ENCODE measurements around the gene MPDU1. TPM values are rescaled to one million over a fixed set of nuclear protein-coding genes. Genes with fewer than 3 reads are reported as not detected.

The MPDU1 gene
- total and polyA plus RNA-seq, 2 of the 13 experiments (the other 11 are each of a cell fraction or from before 2014, with no cell fraction given): 112 to 167 TPM

DNA sequence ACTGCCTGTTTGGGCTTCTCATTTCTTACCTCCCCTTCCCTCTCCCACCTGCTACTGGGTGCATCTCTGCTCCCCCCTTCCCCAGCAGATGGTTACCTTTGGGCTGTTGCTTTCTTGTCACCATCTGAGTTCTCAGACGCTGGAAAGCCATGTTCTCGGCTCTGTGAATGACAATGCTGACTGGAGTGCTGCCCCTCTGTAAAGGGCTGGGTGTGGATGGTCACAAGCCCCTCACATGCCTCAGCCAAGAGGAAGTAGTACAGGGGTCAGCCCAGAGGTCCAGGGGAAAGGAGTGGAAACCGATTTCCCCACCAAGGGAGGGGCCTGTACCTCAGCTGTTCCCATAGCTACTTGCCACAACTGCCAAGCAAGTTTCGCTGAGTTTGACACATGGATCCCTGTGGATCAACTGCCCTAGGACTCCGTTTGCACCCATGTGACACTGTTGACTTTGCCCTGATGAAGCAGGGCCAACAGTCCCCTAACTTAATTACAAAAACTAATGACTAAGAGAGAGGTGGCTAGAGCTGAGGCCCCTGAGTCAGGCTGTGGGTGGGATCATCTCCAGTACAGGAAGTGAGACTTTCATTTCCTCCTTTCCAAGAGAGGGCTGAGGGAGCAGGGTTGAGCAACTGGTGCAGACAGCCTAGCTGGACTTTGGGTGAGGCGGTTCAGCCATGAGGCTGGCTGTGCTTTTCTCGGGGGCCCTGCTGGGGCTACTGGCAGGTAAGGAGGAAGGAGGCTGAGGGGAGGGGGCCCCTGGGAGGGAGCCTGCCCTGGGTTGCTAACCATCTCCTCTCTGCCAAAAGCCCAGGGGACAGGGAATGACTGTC is 4.4 kb upstream of the MPDU1 start, which contains the start of gene CD68 (continued):
- no peak for TF ChIP-seq PRPF4 (IDR thresholded peaks at IDR 0.05; ENCODE audit: low read depth, low read length, poor library complexity, severe bottlenecking)
- 0 out of 2 replicates have a peak, but pooled peaks have one; percentile 55 for TF ChIP-seq RELA (CRISPR knock-in tag; IDR thresholded peaks at IDR 0.05)
- 0 out of 2 replicates have a peak, but pooled peaks have one; percentile 31 for TF ChIP-seq IKZF5 (CRISPR knock-in tag; IDR thresholded peaks at IDR 0.05)
- TF ChIP-seq ZNF547 (CRISPR knock-in tag; IDR thresholded peaks at IDR 0.05): peak; percentile 73; the same call in 1 of the 2 replicates
- TF ChIP-seq THAP7 (CRISPR knock-in tag; IDR thresholded peaks at IDR 0.05): no peak
- TF ChIP-seq NFATC3 (CRISPR knock-in tag; IDR thresholded peaks at IDR 0.05): peak; percentile 55; the same call in 1 of the 2 replicates
- peak; percentile 52 to 56; a peak in 3 of 4 replicates for TF ChIP-seq ATF4 (CRISPR knock-in tag; IDR thresholded peaks at IDR 0.05)
- no peak for TF ChIP-seq HNRNPUL1 (IDR thresholded peaks at IDR 0.05; ENCODE audit: low read depth, low read length)
- TF ChIP-seq EP300 (IDR thresholded peaks at IDR 0.05; ENCODE audit: low read depth in 2 of 2, low read length in 2 of 2): no peak; a peak in 1 of 4 replicates
- TF ChIP-seq EP300 (CRISPR knock-in tag; IDR thresholded peaks at IDR 0.05; ENCODE audit: borderline replicate concordance): peak; percentile 34; the same call in 1 of the 2 replicates
- no peak; the same call in 1 of the 2 replicates for TF ChIP-seq SNAI1 (CRISPR knock-in tag; IDR thresholded peaks at IDR 0.05; ENCODE audit: borderline replicate concordance)
- peak; percentile 85 for TF ChIP-seq HDAC1 (CRISPR knock-in tag; IDR thresholded peaks at IDR 0.05)
- peak; percentile 94 for TF ChIP-seq TGIF2 (CRISPR knock-in tag; IDR thresholded peaks at IDR 0.05)
- TF ChIP-seq, protein P1, sequence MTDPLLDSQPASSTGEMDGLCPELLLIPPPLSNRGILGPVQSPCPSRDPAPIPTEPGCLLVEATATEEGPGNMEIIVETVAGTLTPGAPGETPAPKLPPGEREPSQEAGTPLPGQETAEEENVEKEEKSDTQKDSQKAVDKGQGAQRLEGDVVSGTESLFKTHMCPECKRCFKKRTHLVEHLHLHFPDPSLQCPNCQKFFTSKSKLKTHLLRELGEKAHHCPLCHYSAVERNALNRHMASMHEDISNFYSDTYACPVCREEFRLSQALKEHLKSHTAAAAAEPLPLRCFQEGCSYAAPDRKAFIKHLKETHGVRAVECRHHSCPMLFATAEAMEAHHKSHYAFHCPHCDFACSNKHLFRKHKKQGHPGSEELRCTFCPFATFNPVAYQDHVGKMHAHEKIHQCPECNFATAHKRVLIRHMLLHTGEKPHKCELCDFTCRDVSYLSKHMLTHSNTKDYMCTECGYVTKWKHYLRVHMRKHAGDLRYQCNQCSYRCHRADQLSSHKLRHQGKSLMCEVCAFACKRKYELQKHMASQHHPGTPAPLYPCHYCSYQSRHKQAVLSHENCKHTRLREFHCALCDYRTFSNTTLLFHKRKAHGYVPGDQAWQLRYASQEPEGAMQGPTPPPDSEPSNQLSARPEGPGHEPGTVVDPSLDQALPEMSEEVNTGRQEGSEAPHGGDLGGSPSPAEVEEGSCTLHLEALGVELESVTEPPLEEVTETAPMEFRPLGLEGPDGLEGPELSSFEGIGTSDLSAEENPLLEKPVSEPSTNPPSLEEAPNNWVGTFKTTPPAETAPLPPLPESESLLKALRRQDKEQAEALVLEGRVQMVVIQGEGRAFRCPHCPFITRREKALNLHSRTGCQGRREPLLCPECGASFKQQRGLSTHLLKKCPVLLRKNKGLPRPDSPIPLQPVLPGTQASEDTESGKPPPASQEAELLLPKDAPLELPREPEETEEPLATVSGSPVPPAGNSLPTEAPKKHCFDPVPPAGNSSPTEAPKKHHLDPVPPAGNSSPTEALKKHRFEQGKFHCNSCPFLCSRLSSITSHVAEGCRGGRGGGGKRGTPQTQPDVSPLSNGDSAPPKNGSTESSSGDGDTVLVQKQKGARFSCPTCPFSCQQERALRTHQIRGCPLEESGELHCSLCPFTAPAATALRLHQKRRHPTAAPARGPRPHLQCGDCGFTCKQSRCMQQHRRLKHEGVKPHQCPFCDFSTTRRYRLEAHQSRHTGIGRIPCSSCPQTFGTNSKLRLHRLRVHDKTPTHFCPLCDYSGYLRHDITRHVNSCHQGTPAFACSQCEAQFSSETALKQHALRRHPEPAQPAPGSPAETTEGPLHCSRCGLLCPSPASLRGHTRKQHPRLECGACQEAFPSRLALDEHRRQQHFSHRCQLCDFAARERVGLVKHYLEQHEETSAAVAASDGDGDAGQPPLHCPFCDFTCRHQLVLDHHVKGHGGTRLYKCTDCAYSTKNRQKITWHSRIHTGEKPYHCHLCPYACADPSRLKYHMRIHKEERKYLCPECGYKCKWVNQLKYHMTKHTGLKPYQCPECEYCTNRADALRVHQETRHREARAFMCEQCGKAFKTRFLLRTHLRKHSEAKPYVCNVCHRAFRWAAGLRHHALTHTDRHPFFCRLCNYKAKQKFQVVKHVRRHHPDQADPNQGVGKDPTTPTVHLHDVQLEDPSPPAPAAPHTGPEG (CRISPR knock-in tag; IDR thresholded peaks at IDR 0.05): 0 out of 2 replicates have a peak, but pooled peaks have one; percentile 56
- TF ChIP-seq ZMAT3 (CRISPR knock-in tag; conservative IDR thresholded peaks at IDR 0.05): no peak
- 0 out of 2 replicates have a peak, but pooled peaks have one; percentile 66 for TF ChIP-seq RFXANK (CRISPR knock-in tag; IDR thresholded peaks at IDR 0.05)
- peak; percentile 97 for TF ChIP-seq POLR2AphosphoS5 (IDR thresholded peaks at IDR 0.05; ENCODE audit: low read depth, low read length)
- peak; percentile 67; the same call in 1 of the 2 replicates for TF ChIP-seq ZNF543 (CRISPR knock-in tag; IDR thresholded peaks at IDR 0.05)
- no peak for TF ChIP-seq HDAC6 (IDR thresholded peaks at IDR 0.05; ENCODE audit: low read depth, low read length)
- TF ChIP-seq ZMYM4 (CRISPR knock-in tag; IDR thresholded peaks at IDR 0.05): 0 out of 2 replicates have a peak, but pooled peaks have one; percentile 4
- TF ChIP-seq ZC3H13 (CRISPR knock-in tag; IDR thresholded peaks at IDR 0.05): peak; percentile 97

All from HepG2 (cell line).